HepG2 (cell line): ENCODE data around the gene GADD45GIP1. TPM values are rescaled to one million over a fixed set of nuclear protein-coding genes. Genes with fewer than 3 reads are reported as not detected.

Experiments used
- HNRNPLL ChIP-seq: fragments of 200-400 bp; formaldehyde crosslinking; IDR thresholded peaks from 2 replicates; pipeline ENCODE4 v1.6.1; 2017; ENCODE audit warnings: mild to moderate bottlenecking, low read depth, low read length; ENCODE audit not compliant: poor library complexity, severe bottlenecking
- JUND ChIP-seq: sonication (generic); formaldehyde crosslinking; IDR thresholded peaks from 2 replicates; pipeline ENCODE4 v1.8.0; 2022; ENCODE audit warnings: mild to moderate bottlenecking, missing genetic modification reagents
- MIXL1 ChIP-seq: IDR thresholded peaks from 2 replicates; pipeline ENCODE4 v1.6.1; 2016
- PITX1 ChIP-seq: sonication (generic); formaldehyde crosslinking; IDR thresholded peaks from 2 replicates; pipeline ENCODE4 v1.5.1; 2020; ENCODE audit warnings: mild to moderate bottlenecking, missing genetic modification reagents
- SAP130 ChIP-seq: IDR thresholded peaks from 2 replicates; pipeline ENCODE4 v1.6.1; 2016; ENCODE audit warnings: low read depth
- SP140L ChIP-seq: sonication (generic); formaldehyde crosslinking; IDR thresholded peaks from 2 replicates; pipeline ENCODE4 v1.4.0; 2020; ENCODE audit warnings: missing genetic modification reagents, borderline replicate concordance
- ZBTB3 ChIP-seq: sonication (generic); formaldehyde crosslinking; IDR thresholded peaks from 2 replicates; pipeline ENCODE4 v1.4.0; 2020; ENCODE audit warnings: low read depth, mild to moderate bottlenecking, moderate library complexity, missing genetic modification reagents, borderline replicate concordance
- ZFY ChIP-seq: sonication (generic); formaldehyde crosslinking; IDR thresholded peaks from 2 replicates; pipeline ENCODE4 v1.4.0; 2020; ENCODE audit warnings: missing genetic modification reagents
- ZNF121 ChIP-seq: sonication (generic); formaldehyde crosslinking; IDR thresholded peaks from 2 replicates; pipeline ENCODE4 v1.5.0; 2020; ENCODE audit warnings: mild to moderate bottlenecking, missing genetic modification reagents
- ZNF232 ChIP-seq: sonication (generic); formaldehyde crosslinking; IDR thresholded peaks from 2 replicates; pipeline ENCODE4 v1.4.0; 2020; ENCODE audit warnings: missing genetic modification reagents, borderline replicate concordance
- ZNF33B ChIP-seq: sonication (generic); formaldehyde crosslinking; IDR thresholded peaks from 2 replicates; pipeline ENCODE4 v1.5.1; 2020; ENCODE audit warnings: mild to moderate bottlenecking, missing genetic modification reagents
- ZNF563 ChIP-seq: sonication (generic); formaldehyde crosslinking; IDR thresholded peaks from 2 replicates; pipeline ENCODE4 v1.8.0; 2022; ENCODE audit warnings: mild to moderate bottlenecking, moderate library complexity, missing genetic modification reagents
- polyA plus RNA-seq, 8 experiments: library from polyadenylated mRNA; depleted of rRNA in 3 of 8; stranded (reverse) in 7 of 8; unstranded in 1 of 8; fragments of >200 nt; fragmentation: Illumina TruSeq in 4 of 8; extraction: Trizol in 4 of 8; gene quantifications; 2 replicates each; pipeline versions ENCODE4 v1.2.1 to v1.2.3, GENCODE V29; 2011 to 2016; ENCODE audit warnings: low read depth in 4 of 8, missing spikeins in 1 of 8, mixed read lengths in 1 of 8; ENCODE audit not compliant: insufficient read depth in 1 of 8
- total RNA-seq, 5 experiments: library from RNA; depleted of rRNA; stranded (reverse); fragments of >200 nt; fragmentation: Illumina TruSeq; extraction: Trizol; gene quantifications; 2 replicates each; pipeline ENCODE4 v1.2.3, GENCODE V29; 2016; ENCODE audit warnings: low read depth in 1 of 5
- TF ChIP-seq, protein P1 (sequence below): IDR thresholded peaks from 2 replicates; pipeline ENCODE4 v1.6.1; 2018; ENCODE audit warnings: missing genetic modification reagents
- TF ChIP-seq, protein P2 (sequence below): IDR thresholded peaks from 2 replicates; pipeline ENCODE4 v1.4.0; 2020; ENCODE audit warnings: mild to moderate bottlenecking, missing genetic modification reagents
- TF ChIP-seq, protein P3 (sequence below), 2 experiments: sonication (generic) in 1 of 2; formaldehyde crosslinking in 1 of 2; IDR thresholded peaks; 2 replicates each; pipeline versions ENCODE4 v1.4.0 to v1.6.1; 2016 to 2020; ENCODE audit warnings: borderline replicate concordance in 1 of 2, low read depth in 1 of 2, mild to moderate bottlenecking in 1 of 2, missing genetic modification reagents in 1 of 2
- TF ChIP-seq, protein P4 (sequence below): sonication (generic); formaldehyde crosslinking; IDR thresholded peaks from 2 replicates; pipeline ENCODE4 v1.4.0; 2020; ENCODE audit warnings: missing genetic modification reagents

GADD45GIP1 gene
- total and polyA plus RNA-seq, 2 of the 13 experiments (the other 11 are each of a cell fraction or from before 2014, with no cell fraction given), result 24.6 to 30.7 TPM

DNA sequence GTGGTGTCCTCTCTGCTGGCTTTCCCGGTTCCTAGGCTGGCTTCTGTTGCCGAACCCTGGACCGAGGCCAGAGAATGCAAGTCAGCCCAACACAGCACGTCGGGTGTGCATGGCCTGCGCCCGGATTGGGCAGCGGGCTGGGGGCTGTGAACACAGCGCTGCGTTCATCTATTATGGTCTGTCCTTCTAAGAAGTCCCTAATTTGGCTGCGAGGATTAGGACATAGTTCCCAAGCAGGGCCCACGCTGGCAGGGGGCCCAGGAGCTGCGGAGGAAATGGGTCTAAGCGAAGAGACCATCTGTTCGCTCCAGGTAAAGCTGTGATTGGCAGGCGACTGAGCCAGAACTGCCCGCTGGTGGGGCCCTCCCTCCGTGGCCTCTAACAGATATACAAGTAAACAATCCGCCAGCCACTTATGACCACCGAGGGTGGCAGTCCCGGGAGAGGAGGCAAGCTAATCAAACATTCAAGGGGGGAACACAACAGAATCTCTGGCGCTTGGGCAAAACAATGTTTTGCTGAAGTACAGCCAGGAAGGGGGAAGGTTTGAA, 43.9 kb downstream of the GADD45GIP1 start (continued):
- TF ChIP-seq, protein P1, sequence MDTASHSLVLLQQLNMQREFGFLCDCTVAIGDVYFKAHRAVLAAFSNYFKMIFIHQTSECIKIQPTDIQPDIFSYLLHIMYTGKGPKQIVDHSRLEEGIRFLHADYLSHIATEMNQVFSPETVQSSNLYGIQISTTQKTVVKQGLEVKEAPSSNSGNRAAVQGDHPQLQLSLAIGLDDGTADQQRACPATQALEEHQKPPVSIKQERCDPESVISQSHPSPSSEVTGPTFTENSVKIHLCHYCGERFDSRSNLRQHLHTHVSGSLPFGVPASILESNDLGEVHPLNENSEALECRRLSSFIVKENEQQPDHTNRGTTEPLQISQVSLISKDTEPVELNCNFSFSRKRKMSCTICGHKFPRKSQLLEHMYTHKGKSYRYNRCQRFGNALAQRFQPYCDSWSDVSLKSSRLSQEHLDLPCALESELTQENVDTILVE (CRISPR knock-in tag), result no peak
- peak; percentile 54 for TF ChIP-seq SAP130
- TF ChIP-seq JUND (CRISPR knock-in tag), result no peak
- TF ChIP-seq, protein P2, sequence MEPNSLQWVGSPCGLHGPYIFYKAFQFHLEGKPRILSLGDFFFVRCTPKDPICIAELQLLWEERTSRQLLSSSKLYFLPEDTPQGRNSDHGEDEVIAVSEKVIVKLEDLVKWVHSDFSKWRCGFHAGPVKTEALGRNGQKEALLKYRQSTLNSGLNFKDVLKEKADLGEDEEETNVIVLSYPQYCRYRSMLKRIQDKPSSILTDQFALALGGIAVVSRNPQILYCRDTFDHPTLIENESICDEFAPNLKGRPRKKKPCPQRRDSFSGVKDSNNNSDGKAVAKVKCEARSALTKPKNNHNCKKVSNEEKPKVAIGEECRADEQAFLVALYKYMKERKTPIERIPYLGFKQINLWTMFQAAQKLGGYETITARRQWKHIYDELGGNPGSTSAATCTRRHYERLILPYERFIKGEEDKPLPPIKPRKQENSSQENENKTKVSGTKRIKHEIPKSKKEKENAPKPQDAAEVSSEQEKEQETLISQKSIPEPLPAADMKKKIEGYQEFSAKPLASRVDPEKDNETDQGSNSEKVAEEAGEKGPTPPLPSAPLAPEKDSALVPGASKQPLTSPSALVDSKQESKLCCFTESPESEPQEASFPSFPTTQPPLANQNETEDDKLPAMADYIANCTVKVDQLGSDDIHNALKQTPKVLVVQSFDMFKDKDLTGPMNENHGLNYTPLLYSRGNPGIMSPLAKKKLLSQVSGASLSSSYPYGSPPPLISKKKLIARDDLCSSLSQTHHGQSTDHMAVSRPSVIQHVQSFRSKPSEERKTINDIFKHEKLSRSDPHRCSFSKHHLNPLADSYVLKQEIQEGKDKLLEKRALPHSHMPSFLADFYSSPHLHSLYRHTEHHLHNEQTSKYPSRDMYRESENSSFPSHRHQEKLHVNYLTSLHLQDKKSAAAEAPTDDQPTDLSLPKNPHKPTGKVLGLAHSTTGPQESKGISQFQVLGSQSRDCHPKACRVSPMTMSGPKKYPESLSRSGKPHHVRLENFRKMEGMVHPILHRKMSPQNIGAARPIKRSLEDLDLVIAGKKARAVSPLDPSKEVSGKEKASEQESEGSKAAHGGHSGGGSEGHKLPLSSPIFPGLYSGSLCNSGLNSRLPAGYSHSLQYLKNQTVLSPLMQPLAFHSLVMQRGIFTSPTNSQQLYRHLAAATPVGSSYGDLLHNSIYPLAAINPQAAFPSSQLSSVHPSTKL, result no peak; the same call in 1 of the 2 replicates
- TF ChIP-seq, protein P3, sequence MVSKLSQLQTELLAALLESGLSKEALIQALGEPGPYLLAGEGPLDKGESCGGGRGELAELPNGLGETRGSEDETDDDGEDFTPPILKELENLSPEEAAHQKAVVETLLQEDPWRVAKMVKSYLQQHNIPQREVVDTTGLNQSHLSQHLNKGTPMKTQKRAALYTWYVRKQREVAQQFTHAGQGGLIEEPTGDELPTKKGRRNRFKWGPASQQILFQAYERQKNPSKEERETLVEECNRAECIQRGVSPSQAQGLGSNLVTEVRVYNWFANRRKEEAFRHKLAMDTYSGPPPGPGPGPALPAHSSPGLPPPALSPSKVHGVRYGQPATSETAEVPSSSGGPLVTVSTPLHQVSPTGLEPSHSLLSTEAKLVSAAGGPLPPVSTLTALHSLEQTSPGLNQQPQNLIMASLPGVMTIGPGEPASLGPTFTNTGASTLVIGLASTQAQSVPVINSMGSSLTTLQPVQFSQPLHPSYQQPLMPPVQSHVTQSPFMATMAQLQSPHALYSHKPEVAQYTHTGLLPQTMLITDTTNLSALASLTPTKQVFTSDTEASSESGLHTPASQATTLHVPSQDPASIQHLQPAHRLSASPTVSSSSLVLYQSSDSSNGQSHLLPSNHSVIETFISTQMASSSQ (IDR thresholded peaks at IDR 0.05; ENCODE audit: low read depth), result no peak
- TF ChIP-seq, protein P3 (CRISPR knock-in tag; IDR thresholded peaks at IDR 0.05; ENCODE audit: borderline replicate concordance), result no peak
- TF ChIP-seq PITX1, result 0 out of 2 replicates have a peak, but pooled peaks have one; percentile 50
- TF ChIP-seq SP140L (CRISPR knock-in tag), result no peak
- no peak for TF ChIP-seq ZNF563 (CRISPR knock-in tag)
- no peak for TF ChIP-seq MIXL1 (CRISPR knock-in tag)
- no peak; the same call in 1 of the 2 replicates for TF ChIP-seq ZNF232 (CRISPR knock-in tag)
- TF ChIP-seq ZBTB3, result no peak
- TF ChIP-seq, protein P4, sequence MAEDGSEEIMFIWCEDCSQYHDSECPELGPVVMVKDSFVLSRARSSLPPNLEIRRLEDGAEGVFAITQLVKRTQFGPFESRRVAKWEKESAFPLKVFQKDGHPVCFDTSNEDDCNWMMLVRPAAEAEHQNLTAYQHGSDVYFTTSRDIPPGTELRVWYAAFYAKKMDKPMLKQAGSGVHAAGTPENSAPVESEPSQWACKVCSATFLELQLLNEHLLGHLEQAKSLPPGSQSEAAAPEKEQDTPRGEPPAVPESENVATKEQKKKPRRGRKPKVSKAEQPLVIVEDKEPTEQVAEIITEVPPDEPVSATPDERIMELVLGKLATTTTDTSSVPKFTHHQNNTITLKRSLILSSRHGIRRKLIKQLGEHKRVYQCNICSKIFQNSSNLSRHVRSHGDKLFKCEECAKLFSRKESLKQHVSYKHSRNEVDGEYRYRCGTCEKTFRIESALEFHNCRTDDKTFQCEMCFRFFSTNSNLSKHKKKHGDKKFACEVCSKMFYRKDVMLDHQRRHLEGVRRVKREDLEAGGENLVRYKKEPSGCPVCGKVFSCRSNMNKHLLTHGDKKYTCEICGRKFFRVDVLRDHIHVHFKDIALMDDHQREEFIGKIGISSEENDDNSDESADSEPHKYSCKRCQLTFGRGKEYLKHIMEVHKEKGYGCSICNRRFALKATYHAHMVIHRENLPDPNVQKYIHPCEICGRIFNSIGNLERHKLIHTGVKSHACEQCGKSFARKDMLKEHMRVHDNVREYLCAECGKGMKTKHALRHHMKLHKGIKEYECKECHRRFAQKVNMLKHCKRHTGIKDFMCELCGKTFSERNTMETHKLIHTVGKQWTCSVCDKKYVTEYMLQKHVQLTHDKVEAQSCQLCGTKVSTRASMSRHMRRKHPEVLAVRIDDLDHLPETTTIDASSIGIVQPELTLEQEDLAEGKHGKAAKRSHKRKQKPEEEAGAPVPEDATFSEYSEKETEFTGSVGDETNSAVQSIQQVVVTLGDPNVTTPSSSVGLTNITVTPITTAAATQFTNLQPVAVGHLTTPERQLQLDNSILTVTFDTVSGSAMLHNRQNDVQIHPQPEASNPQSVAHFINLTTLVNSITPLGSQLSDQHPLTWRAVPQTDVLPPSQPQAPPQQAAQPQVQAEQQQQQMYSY (CRISPR knock-in tag), result no peak
- no peak for TF ChIP-seq ZNF33B (CRISPR knock-in tag)
- TF ChIP-seq ZNF121 (CRISPR knock-in tag), result no peak
- TF ChIP-seq ZFY (CRISPR knock-in tag), result peak; percentile 53
- TF ChIP-seq HNRNPLL, result no peak
